Sigmoid colon (tissue), 7 donors: ENCODE measurements around the gene PDK2. TPM values are rescaled to one million over a fixed set of nuclear protein-coding genes. Genes with fewer than 3 reads are reported as not detected.

Experiments
- DNase-seq: peaks from one replicate; pipeline ENCODE4 v3.0.0-alpha.2; 2019
- H3K27ac ChIP-seq, 4 donors: fragments of 200-600 bp; sonication (generic); one replicate each; pipeline ENCODE4 v1.5.1; 2016 to 2019; ENCODE audit warnings: mild to moderate bottlenecking in 1 of 4
- H3K27me3 ChIP-seq, 3 donors: fragments of 200-600 bp; sonication (generic); one replicate each; pipeline ENCODE4 v1.5.1; 2019; ENCODE audit warnings: mild to moderate bottlenecking in 1 of 3
- H3K36me3 ChIP-seq, 4 donors: fragments of 200-600 bp; sonication (generic); one replicate each; pipeline ENCODE4 v1.5.1; 2016 to 2019
- H3K4me1 ChIP-seq, 4 donors: fragments of 200-600 bp; sonication (generic); one replicate each; pipeline ENCODE4 v1.5.1; 2017 to 2019
- H3K4me3 ChIP-seq, 4 donors: fragments of 200-600 bp; sonication (generic); one replicate each; pipeline ENCODE4 v1.5.1; 2017 to 2019; ENCODE audit warnings: mild to moderate bottlenecking in 2 of 4, moderate library complexity in 1 of 4
- H3K9me3 ChIP-seq, 4 donors: fragments of 200-600 bp in 3 of 4; sonication (generic) in 3 of 4; one replicate each; pipeline versions ENCODE4 v1.5.1 to v1.6.1; 2013 to 2019
- EP300 ChIP-seq, 4 donors: sonication (generic); formaldehyde crosslinking; IDR thresholded peaks; one replicate each; pipeline ENCODE4 v1.6.1; 2017; ENCODE audit warnings: antibody characterized with exemption in 4 of 4
- POLR2A ChIP-seq, 2 donors: fragments of 450-650 bp; IDR thresholded peaks; one replicate each; pipeline ENCODE4 v1.6.1; 2016; ENCODE audit warnings: antibody characterized with exemption in 2 of 2, mild to moderate bottlenecking in 2 of 2, moderate library complexity in 2 of 2
- POLR2AphosphoS5 ChIP-seq, 4 donors: sonication (generic); formaldehyde crosslinking; IDR thresholded peaks; one replicate each; pipeline ENCODE4 v1.6.1; 2017; ENCODE audit warnings: antibody characterized with exemption in 4 of 4
- WGBS, 2 donors: extraction: QIAGEN DNeasy Blood & Tissue Kit; methylation state at CpG; one replicate each; pipeline ENCODE4 v1.1.7; 2013; 5-methylcytosine and 5-hydroxymethylcytosine counted together
- intact Hi-C: fragments of 100-400 bp; cut with DNase I; formaldehyde crosslinking; loops from one replicate; pipeline ENCODE4 v1.15.1; 2023
- polyA plus RNA-seq, 3 donors: library from polyadenylated mRNA; stranded (reverse); fragments of 200-250 nt; gene quantifications; one replicate each; pipeline ENCODE4 v1.2.3, GENCODE V29; 2013
- total RNA-seq, 4 donors: library from RNA; depleted of rRNA; stranded (reverse); fragments of >200 nt; gene quantifications; one replicate each; pipeline ENCODE4 v1.1.0, GENCODE V29; 2016
- TF ChIP-seq, protein P1 (sequence below), 4 experiments: fragments of 450-650 bp in 3 of 4; fragments of 200-600 bp in 1 of 4; IDR thresholded peaks; one replicate each; pipeline ENCODE4 v1.5.1; 2016 to 2019; ENCODE audit warnings: antibody characterized with exemption in 4 of 4, mild to moderate bottlenecking in 3 of 4, moderate library complexity in 2 of 4
- donor health status: healthy with polysubstance abuse.
- donor health status: Bipolar disorder and iron deficiency.
- donor health status: healthy.

PDK2 gene
- total and polyA plus RNA-seq, 7 donors: 23.1 to 82.8 (median 43.9) TPM

DNA sequence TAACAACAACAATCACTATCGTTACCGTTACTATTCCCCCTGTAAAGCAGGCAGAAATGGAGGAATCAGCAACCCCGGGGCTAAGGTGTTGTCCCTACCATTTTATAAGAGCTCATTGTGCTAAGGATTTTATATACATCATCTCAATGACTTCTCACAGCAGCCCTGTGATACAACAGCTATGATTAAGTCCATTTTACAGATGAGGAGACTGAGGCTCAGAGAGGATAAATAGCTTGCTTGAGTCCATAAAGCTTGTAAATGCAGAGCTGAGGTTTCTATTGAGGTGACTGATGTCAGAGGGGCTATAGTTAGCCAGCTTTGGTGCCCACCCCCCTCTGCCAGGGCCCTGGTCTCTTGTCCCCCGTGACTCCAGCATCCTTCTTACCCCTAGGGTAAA lies 16.7 kb upstream of the PDK2 start:
- Histone ChIP-seq H3K27ac (no peak overlapping the region), H3K36me3 (peaks cover 15 to 99% (median 71%) of the 10 kb centered on the region in 4 donors), H3K27me3 (no peaks in the 10 kb centered on the region), H3K4me3 (no peak overlapping the region), H3K9me3 (no peaks in the 10 kb centered on the region), H3K4me1 (no peaks in the 10 kb centered on the region)
- TF ChIP-seq, protein P1, sequence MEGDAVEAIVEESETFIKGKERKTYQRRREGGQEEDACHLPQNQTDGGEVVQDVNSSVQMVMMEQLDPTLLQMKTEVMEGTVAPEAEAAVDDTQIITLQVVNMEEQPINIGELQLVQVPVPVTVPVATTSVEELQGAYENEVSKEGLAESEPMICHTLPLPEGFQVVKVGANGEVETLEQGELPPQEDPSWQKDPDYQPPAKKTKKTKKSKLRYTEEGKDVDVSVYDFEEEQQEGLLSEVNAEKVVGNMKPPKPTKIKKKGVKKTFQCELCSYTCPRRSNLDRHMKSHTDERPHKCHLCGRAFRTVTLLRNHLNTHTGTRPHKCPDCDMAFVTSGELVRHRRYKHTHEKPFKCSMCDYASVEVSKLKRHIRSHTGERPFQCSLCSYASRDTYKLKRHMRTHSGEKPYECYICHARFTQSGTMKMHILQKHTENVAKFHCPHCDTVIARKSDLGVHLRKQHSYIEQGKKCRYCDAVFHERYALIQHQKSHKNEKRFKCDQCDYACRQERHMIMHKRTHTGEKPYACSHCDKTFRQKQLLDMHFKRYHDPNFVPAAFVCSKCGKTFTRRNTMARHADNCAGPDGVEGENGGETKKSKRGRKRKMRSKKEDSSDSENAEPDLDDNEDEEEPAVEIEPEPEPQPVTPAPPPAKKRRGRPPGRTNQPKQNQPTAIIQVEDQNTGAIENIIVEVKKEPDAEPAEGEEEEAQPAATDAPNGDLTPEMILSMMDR (IDR thresholded peaks at IDR 0.05): no peak
- TF ChIP-seq POLR2A (IDR thresholded peaks at IDR 0.05): no peak
- no peak for TF ChIP-seq POLR2AphosphoS5 (IDR thresholded peaks at IDR 0.05)
- TF ChIP-seq EP300 (IDR thresholded peaks at IDR 0.05): no peak
- no peak for DNase-seq
- 95 to 96% methylated on average over 4 of the region's 4 CpGs for WGBS, 2 donors
- intact Hi-C loops: no loop called here

DNA sequence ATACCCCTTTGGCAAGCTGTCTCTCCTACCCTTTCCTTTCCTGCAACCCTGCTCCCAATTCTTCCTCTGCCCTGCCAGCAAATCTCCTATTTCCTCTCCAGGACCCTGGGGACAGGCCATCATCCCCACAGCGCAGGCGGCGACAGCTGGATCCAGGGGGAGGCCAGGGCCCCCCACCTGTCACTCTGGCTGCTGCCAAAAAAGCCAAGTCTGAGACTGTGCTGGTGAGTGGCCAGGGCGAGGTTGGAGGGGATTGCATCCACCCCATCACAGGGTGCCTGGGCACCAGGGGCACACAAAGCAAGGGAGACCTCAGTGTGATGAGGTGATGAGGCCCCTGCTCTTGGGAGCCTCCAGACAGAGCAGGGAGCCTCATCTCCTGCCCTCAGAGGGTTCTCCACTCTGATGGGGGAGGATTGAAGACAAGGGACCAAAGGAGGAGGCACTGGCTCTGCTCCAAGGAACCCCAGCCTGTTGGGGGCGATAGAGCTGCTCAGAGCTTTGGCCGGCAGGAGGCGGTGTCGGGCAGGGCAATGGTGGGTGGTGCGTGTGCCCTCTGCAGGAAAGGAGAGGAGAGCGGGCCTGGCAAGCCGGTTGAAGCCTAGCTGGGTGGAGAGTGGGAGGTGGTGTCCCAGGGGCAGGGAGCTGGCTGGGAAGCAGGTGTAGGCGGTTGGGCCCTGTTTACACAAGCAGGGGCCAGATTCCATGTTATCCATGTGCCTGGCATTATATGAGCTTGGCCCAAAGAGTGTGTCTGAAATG lies 15.6 kb upstream of the PDK2 start:
- Histone ChIP-seq H3K4me1 (no peaks in the 10 kb centered on the region), H3K27me3 (no peaks in the 10 kb centered on the region), H3K4me3 (no peak overlapping the region), H3K36me3 (peaks cover 15 to 89% (median 65%) of the 10 kb centered on the region in 4 donors), H3K27ac (no peak overlapping the region), H3K9me3 (no peaks in the 10 kb centered on the region)
- WGBS, 2 donors: 45 to 71% methylated on average over 12 of the region's 12 CpGs
- TF ChIP-seq POLR2AphosphoS5 (IDR thresholded peaks at IDR 0.05) (peak in 1 of 4 donors; percentile 26), EP300 (IDR thresholded peaks at IDR 0.05) (no peak), POLR2A (IDR thresholded peaks at IDR 0.05) (no peak)
- TF ChIP-seq, protein P1 (IDR thresholded peaks at IDR 0.05): peak in 3 of 4 experiments; percentile 29 to 56 (median 32)
- intact Hi-C loops: no loop called here
- no peak for DNase-seq

DNA sequence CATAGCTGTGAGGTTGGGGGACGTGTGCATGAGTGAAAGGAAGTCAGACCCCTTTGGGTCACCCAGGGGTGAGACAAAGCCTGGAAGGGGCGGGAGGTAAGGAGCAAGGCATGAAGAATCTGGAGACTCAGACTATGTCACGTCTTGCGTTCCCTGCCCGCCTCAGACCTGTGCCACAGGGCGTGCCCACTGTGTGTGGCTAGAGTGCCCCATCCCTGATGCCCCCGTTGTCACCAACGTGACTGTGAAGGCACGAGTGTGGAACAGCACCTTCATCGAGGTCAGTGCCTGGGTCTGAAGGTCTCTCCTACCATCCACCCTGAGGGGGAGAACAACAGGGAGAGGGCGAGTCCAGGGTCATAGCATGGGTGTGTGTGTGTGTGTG lies 15.1 kb upstream of the PDK2 start:
- Histone ChIP-seq H3K9me3 (no peaks in the 10 kb centered on the region), H3K27ac (no peak overlapping the region), H3K36me3 (peaks cover 15 to 83% (median 60%) of the 10 kb centered on the region in 4 donors), H3K27me3 (no peaks in the 10 kb centered on the region), H3K4me1 (no peaks in the 10 kb centered on the region), H3K4me3 (no peak overlapping the region)
- no peak for DNase-seq
- WGBS, 2 donors: 42 to 74% methylated on average over 11 of the region's 11 CpGs
- TF ChIP-seq EP300 (IDR thresholded peaks at IDR 0.05) (no peak), POLR2AphosphoS5 (IDR thresholded peaks at IDR 0.05) (no peak), POLR2A (IDR thresholded peaks at IDR 0.05) (no peak)
- TF ChIP-seq, protein P1 (IDR thresholded peaks at IDR 0.05): no peak
- intact Hi-C loops: no loop called here

DNA sequence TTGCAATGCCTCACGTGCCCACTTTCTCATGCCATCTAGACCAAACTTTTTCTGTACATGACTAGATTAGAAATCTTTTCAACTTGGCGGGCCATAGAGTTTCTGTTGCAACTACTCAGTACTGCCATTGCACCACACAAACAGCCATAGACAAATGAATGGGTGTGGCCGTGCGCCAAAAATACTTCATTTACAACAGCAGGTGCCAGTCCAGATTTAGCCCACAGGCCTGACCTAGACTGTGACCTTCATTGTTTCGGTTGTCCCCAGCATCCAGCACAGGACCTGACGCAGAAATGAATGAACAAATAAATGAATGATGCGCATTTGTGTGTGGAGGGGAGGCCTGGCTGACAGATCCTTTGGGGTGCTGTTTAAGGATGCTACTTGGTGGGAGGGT lies 14.3 kb upstream of the PDK2 start:
- H3K4me1 ChIP-seq: no peaks in the 10 kb centered on the region
- H3K27ac ChIP-seq: no peak overlapping the region
- TF ChIP-seq POLR2AphosphoS5 (IDR thresholded peaks at IDR 0.05) (no peak), EP300 (IDR thresholded peaks at IDR 0.05) (no peak), POLR2A (IDR thresholded peaks at IDR 0.05) (no peak)
- TF ChIP-seq, protein P1 (IDR thresholded peaks at IDR 0.05): no peak
- no peaks in the 10 kb centered on the region for H3K27me3 ChIP-seq
- 79 to 86% methylated on average over 7 of the region's 7 CpGs for WGBS, 2 donors
- intact Hi-C loops: no loop called here
- H3K9me3 ChIP-seq: no peaks in the 10 kb centered on the region
- H3K36me3 ChIP-seq: peaks cover 15 to 76% (median 54%) of the 10 kb centered on the region in 4 donors
- DNase-seq: no peak
- H3K4me3 ChIP-seq: no peak overlapping the region
